GM19452 (cell line): Measurements from ENCODE around the gene PDE2A.
"Not testable (repeated sequence)": the region's sequence is repeated elsewhere in the genome, so short reads cannot be mapped to it uniquely, and the experiment has no call there.

Experiments used
- ATAC-seq: cut with Tn5 transposase; IDR thresholded peaks from one replicate; pipeline ENCODE4 v1.9.1; 2021; ENCODE audit not compliant: unreplicated experiment

The PDE2A gene

GRCh38 chr11:72555014-72555522 lies 119.2 kb downstream of the PDE2A start:
- not testable (repeated sequence) for ATAC-seq

GRCh38 chr11:72553706-72554105 lies 120.5 kb downstream of the PDE2A start:
- ATAC-seq: no peak

- ATAC-seq: no peak
Observed at GRCh38 chr11:72552399-72552910, 121.8 kb downstream of the PDE2A start.

- no peak for ATAC-seq
Observed at GRCh38 chr11:72551571-72551970, 122.7 kb downstream of the PDE2A start.

GRCh38 chr11:72548463-72548862 lies 125.8 kb downstream of the PDE2A start:
- no peak for ATAC-seq

GRCh38 chr11:72546866-72547265 lies 127.4 kb downstream of the PDE2A start:
- ATAC-seq: no peak

GRCh38 chr11:72544589-72544988 lies 129.6 kb downstream of the PDE2A start:
- no peak for ATAC-seq

- ATAC-seq: no peak
Observed at GRCh38 chr11:72543849-72544542, 130.2 kb downstream of the PDE2A start.

GRCh38 chr11:72541257-72541974 lies 132.8 kb downstream of the PDE2A start:
- ATAC-seq: no peak

- no peak for ATAC-seq
Observed at GRCh38 chr11:72537051-72537450, 137.2 kb downstream of the PDE2A start.

- ATAC-seq: no peak
Observed at GRCh38 chr11:72535194-72535547, 139.1 kb downstream of the PDE2A start.

- ATAC-seq: no peak
Observed at GRCh38 chr11:72534371-72535193, 139.6 kb downstream of the PDE2A start.

- no peak for ATAC-seq
Observed at GRCh38 chr11:72529068-72529467, 145.2 kb downstream of the PDE2A start.

- ATAC-seq: no peak
Observed at GRCh38 chr11:72528121-72528520, 146.1 kb downstream of the PDE2A start.
